Mesenchymal stem cell (in vitro differentiated cells and primary cell): Measurements from ENCODE around the gene ETFB.

ENCODE experiments used
- DNase-seq: peaks from one replicate; pipeline ENCODE4 v3.0.0-alpha.2; 2013
- H2AFZ ChIP-seq: one replicate; pipeline ENCODE4 v1.6.1; 2013; ENCODE audit warnings: low read depth, mild to moderate bottlenecking, control low read depth, inconsistent platforms, low read length, moderate library complexity
- H2AK5ac ChIP-seq: 2 replicates; pipeline ENCODE4 v1.6.1; 2013; ENCODE audit warnings: low read length, moderate library complexity, mild to moderate bottlenecking, inconsistent platforms; ENCODE audit not compliant: severe bottlenecking
- H2BK120ac ChIP-seq: one replicate; pipeline ENCODE4 v1.6.1; 2013; ENCODE audit warnings: low read depth, mild to moderate bottlenecking, inconsistent platforms, low read length, moderate library complexity
- H2BK12ac ChIP-seq, 2 experiments: one replicate each; pipeline ENCODE4 v1.6.1; 2013; ENCODE audit warnings: inconsistent platforms in 2 of 2, low read length in 2 of 2, mild to moderate bottlenecking in 2 of 2, moderate library complexity in 2 of 2, control low read depth in 1 of 2
- H2BK15ac ChIP-seq: one replicate; pipeline ENCODE4 v1.6.1; 2013; ENCODE audit warnings: mild to moderate bottlenecking, low read depth, inconsistent platforms; ENCODE audit not compliant: poor library complexity, severe bottlenecking
- H2BK5ac ChIP-seq: 2 replicates; pipeline ENCODE4 v1.6.1; 2013; ENCODE audit warnings: low read depth, mild to moderate bottlenecking, low read length, control low read depth, inconsistent platforms; ENCODE audit not compliant: poor library complexity, severe bottlenecking
- H3K14ac ChIP-seq, 2 experiments: one replicate each; pipeline ENCODE4 v1.6.1; 2013; ENCODE audit warnings: inconsistent platforms in 2 of 2, low read length in 2 of 2, control low read depth in 1 of 2, mild to moderate bottlenecking in 1 of 2, moderate library complexity in 1 of 2
- H3K18ac ChIP-seq, 2 experiments: one replicate each; pipeline ENCODE4 v1.6.1; 2013; ENCODE audit warnings: inconsistent platforms in 2 of 2, low read length in 2 of 2, control low read depth in 1 of 2, low read depth in 1 of 2, mild to moderate bottlenecking in 1 of 2
- H3K23ac ChIP-seq, 2 experiments: one replicate each; pipeline ENCODE4 v1.6.1; 2013; ENCODE audit warnings: inconsistent platforms in 2 of 2, low read length in 2 of 2, mild to moderate bottlenecking in 2 of 2, moderate library complexity in 2 of 2, control low read depth in 1 of 2
- H3K27ac ChIP-seq: 2 replicates; pipeline ENCODE4 v1.5.1; 2013; ENCODE audit warnings: mild to moderate bottlenecking, moderate library complexity, low read length, control low read depth, inconsistent platforms; ENCODE audit not compliant: poor library complexity, severe bottlenecking
- H3K27me3 ChIP-seq, 2 experiments: 2 replicates each; pipeline versions ENCODE4 v1.6.1 to v1.7.0; 2013; ENCODE audit warnings: low read length in 2 of 2, mild to moderate bottlenecking in 2 of 2, moderate library complexity in 2 of 2, control low read depth in 1 of 2, inconsistent platforms in 1 of 2; ENCODE audit not compliant: control insufficient read depth in 1 of 2, insufficient read depth in 1 of 2
- H3K36me3 ChIP-seq, 2 experiments: 2 replicates each; pipeline versions ENCODE4 v1.6.1 to v1.7.0; 2013; ENCODE audit warnings: low read length in 2 of 2, control low read depth in 1 of 2, inconsistent platforms in 1 of 2, low read depth in 1 of 2, mild to moderate bottlenecking in 1 of 2; ENCODE audit not compliant: insufficient read depth in 2 of 2, control insufficient read depth in 1 of 2
- H3K4ac ChIP-seq, 2 experiments: one replicate each; pipeline ENCODE4 v1.6.1; 2013; ENCODE audit warnings: inconsistent platforms in 2 of 2, low read length in 2 of 2, mild to moderate bottlenecking in 2 of 2, moderate library complexity in 2 of 2, control low read depth in 1 of 2, low read depth in 1 of 2
- H3K4me1 ChIP-seq: 2 replicates; pipeline ENCODE4 v1.6.1; 2013; ENCODE audit warnings: low read depth, low read length, control low read depth; ENCODE audit not compliant: control insufficient read depth, insufficient read depth
- H3K4me2 ChIP-seq: 2 replicates; pipeline ENCODE4 v1.6.1; 2013; ENCODE audit warnings: low read length, mild to moderate bottlenecking, inconsistent platforms; ENCODE audit not compliant: poor library complexity, severe bottlenecking
- H3K4me3 ChIP-seq, 2 experiments: 2 replicates each; pipeline versions ENCODE4 v1.5.1 to v1.7.0; 2013; ENCODE audit warnings: low read length in 2 of 2, mild to moderate bottlenecking in 2 of 2, control low read depth in 1 of 2, low read depth in 1 of 2; ENCODE audit not compliant: insufficient read depth in 1 of 2
- H3K79me1 ChIP-seq: replicated peaks from 2 replicates; pipeline ENCODE4 v1.6.1; 2013; ENCODE audit warnings: mild to moderate bottlenecking, control low read depth, low read length, inconsistent platforms; ENCODE audit not compliant: poor library complexity, severe bottlenecking
- H3K9ac ChIP-seq: 2 replicates; pipeline ENCODE4 v1.7.0; 2013; ENCODE audit warnings: mild to moderate bottlenecking, low read length, moderate library complexity
- H3K9me3 ChIP-seq: 2 replicates; pipeline ENCODE4 v1.7.0; 2013; ENCODE audit warnings: mild to moderate bottlenecking, low read length; ENCODE audit not compliant: control insufficient read depth
- H4K8ac ChIP-seq: one replicate; pipeline ENCODE4 v1.6.1; 2013; ENCODE audit warnings: inconsistent platforms, mild to moderate bottlenecking, low read length, moderate library complexity
- H4K91ac ChIP-seq: one replicate; pipeline ENCODE4 v1.6.1; 2013; ENCODE audit warnings: mild to moderate bottlenecking, low read length, inconsistent platforms
- WGBS: methylation state at CpG from one replicate; pipeline ENCODE4 v1.1.7; 2013; ENCODE audit warnings: mixed read lengths; 5-methylcytosine and 5-hydroxymethylcytosine counted together

The ETFB gene

DNA sequence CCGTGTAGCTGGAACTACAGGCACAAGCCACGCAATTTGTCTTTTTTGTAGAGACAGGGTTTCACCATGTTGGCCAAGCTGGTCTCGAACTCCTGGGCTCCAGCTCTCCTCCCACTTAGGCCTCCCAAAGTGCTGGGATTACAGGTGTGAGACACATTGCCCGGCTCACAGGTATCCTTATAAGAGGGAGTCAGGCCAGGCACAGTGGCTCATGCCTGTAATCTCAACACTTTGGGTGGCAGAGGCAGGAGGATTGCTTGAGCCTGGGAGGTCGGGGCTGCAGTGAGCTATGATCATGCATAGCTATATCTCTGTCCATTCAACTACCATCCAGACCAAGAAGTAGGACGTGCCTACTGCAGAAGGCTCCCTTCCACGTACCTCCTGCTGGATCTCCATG is 64.9 kb downstream of the ETFB start:
- peaks cover 10% of the 10 kb centered on the region for H3K9me3 ChIP-seq
- H3K23ac ChIP-seq: no peak overlapping the region
- H3K36me3 ChIP-seq: no peaks in the 10 kb centered on the region
- no peak for DNase-seq
- H2BK5ac ChIP-seq: no peak overlapping the region
- no peak overlapping the region for H3K14ac ChIP-seq
- no peak overlapping the region for H4K91ac ChIP-seq
- H3K4ac ChIP-seq: no peak overlapping the region
- H3K27ac ChIP-seq: no peak overlapping the region
- no peaks in the 10 kb centered on the region for H3K79me1 ChIP-seq
- H3K4me2 ChIP-seq: no peak overlapping the region
- H2AK5ac ChIP-seq: no peak overlapping the region
- H2BK12ac ChIP-seq: no peak overlapping the region
- H3K18ac ChIP-seq: no peak overlapping the region
- peaks cover 0 to 8% of the 10 kb centered on the region in 2 experiments for H3K27me3 ChIP-seq
- H3K4me3 ChIP-seq: no peak overlapping the region
- H2AFZ ChIP-seq: no peak overlapping the region
- no peak overlapping the region for H4K8ac ChIP-seq
- H2BK120ac ChIP-seq: no peak overlapping the region
- 68% methylated on average over 6 of the region's 7 CpGs for WGBS
- H3K4me1 ChIP-seq: no peaks in the 10 kb centered on the region
- H2BK15ac ChIP-seq: no peak overlapping the region
- H3K9ac ChIP-seq: no peak overlapping the region

GRCh38 chr19:51297406-51297805 is 68.8 kb downstream of the ETFB start:
- no peak overlapping the region for H2AK5ac ChIP-seq

DNA sequence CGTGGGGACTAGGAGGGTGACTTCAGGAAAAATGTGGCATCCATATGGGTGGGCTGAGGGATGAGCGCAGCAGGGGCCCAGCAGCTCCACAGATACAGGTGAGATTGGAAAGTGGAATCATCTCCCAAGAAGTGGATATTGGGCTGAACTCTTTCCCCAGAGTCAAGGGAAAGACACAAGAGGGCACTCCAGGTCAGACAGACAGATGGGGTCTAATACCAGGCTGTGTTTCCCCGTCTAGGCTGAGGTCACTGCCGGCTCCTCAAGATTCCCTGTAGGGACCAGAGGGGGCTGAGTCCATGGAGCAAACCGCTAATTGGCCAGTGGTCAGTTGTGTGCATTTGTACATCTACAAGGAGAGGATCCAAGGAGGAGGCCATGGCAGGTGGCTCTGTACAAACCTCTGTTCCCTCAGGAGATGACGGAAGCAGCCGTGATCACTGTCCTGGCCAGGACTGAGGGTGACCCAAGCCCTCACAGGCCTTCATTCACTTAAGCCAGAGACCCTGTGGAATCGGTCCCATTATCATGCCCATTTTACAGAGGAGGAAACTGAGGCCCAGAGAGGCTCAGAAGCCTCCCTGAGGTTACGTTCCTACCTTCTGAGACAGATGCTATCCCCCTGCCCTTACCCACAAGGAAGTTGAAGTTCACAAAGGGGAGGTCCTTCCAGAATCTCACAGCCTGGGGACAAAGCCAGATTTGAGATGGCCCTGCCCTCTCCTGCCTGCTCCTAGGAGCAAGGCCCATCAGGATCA is 69.7 kb downstream of the ETFB start:
- H4K91ac ChIP-seq: no peak overlapping the region
- no peaks in the 10 kb centered on the region for H3K79me1 ChIP-seq
- H2BK5ac ChIP-seq: no peak overlapping the region
- H3K4me3 ChIP-seq: no peak overlapping the region
- no peak for DNase-seq
- H4K8ac ChIP-seq: no peak overlapping the region
- H2BK12ac ChIP-seq: no peak overlapping the region
- H2BK120ac ChIP-seq: no peak overlapping the region
- H3K23ac ChIP-seq: no peak overlapping the region
- H2AFZ ChIP-seq: no peak overlapping the region
- no peak overlapping the region for H2BK15ac ChIP-seq
- peaks cover 0 to 39% of the 10 kb centered on the region in 2 experiments for H3K27me3 ChIP-seq
- H3K18ac ChIP-seq: no peak overlapping the region
- H2AK5ac ChIP-seq: no peak overlapping the region
- no peak overlapping the region for H3K14ac ChIP-seq
- no peak overlapping the region for H3K4me2 ChIP-seq
- no peak overlapping the region for H3K4ac ChIP-seq
- H3K9ac ChIP-seq: no peak overlapping the region
- H3K4me1 ChIP-seq: no peaks in the 10 kb centered on the region
- H3K9me3 ChIP-seq: no peaks in the 10 kb centered on the region
- H3K27ac ChIP-seq: no peak overlapping the region
- no peaks in the 10 kb centered on the region for H3K36me3 ChIP-seq
- 50% methylated on average over 9 of the region's 9 CpGs for WGBS

More at GRCh38 chr19:51297406-51297805, 68.8 kb downstream of the ETFB start:
- Histone ChIP-seq H3K4me2 (no peak overlapping the region), H3K27me3 (peaks cover 0 to 39% of the 10 kb centered on the region in 2 experiments), H3K4me3 (no peak overlapping the region), H4K91ac (no peak overlapping the region), H2BK15ac (no peak overlapping the region), H2BK12ac (no peak overlapping the region), H3K4ac (no peak overlapping the region), H2BK120ac (no peak overlapping the region), H4K8ac (no peak overlapping the region), H3K9ac (no peak overlapping the region), H3K9me3 (peaks cover 4% of the 10 kb centered on the region), H3K4me1 (no peaks in the 10 kb centered on the region), H3K18ac (no peak overlapping the region), H3K27ac (no peak overlapping the region), H3K14ac (no peak overlapping the region), H3K36me3 (no peaks in the 10 kb centered on the region), H3K23ac (no peak overlapping the region), H3K79me1 (no peaks in the 10 kb centered on the region), H2AFZ (no peak overlapping the region), H2BK5ac (no peak overlapping the region)
- DNase-seq: no peak
- 83% methylated on average over 5 of the region's 5 CpGs for WGBS

GRCh38 chr19:51295382-51296126 is 70.6 kb downstream of the ETFB start:
- H3K4me1 ChIP-seq: no peaks in the 10 kb centered on the region
- no peak overlapping the region for H2AFZ ChIP-seq
- H2BK5ac ChIP-seq: no peak overlapping the region
- no peak for DNase-seq
- no peak overlapping the region for H2BK12ac ChIP-seq
- H3K4me2 ChIP-seq: no peak overlapping the region
- H3K9ac ChIP-seq: no peak overlapping the region
- H3K36me3 ChIP-seq: no peaks in the 10 kb centered on the region
- H3K14ac ChIP-seq: no peak overlapping the region
- peaks cover 0 to 36% of the 10 kb centered on the region in 2 experiments for H3K27me3 ChIP-seq
- no peak overlapping the region for H3K23ac ChIP-seq
- 49% methylated on average over 15 of the region's 15 CpGs for WGBS
- H4K8ac ChIP-seq: no peak overlapping the region
- no peak overlapping the region for H3K18ac ChIP-seq
- no peak overlapping the region for H3K27ac ChIP-seq
- no peak overlapping the region for H2AK5ac ChIP-seq
- no peak overlapping the region for H4K91ac ChIP-seq
- no peak overlapping the region for H3K4me3 ChIP-seq
- H2BK120ac ChIP-seq: no peak overlapping the region
- H3K9me3 ChIP-seq: no peaks in the 10 kb centered on the region
- H3K79me1 ChIP-seq: no peaks in the 10 kb centered on the region
- H3K4ac ChIP-seq: no peak overlapping the region
- no peak overlapping the region for H2BK15ac ChIP-seq
